22Rv1 (cell line): ENCODE results near the gene FCSK.

Source experiments
- CTCF ChIP-seq: fragments of 450-650 bp; IDR thresholded peaks from 2 replicates; pipeline ENCODE4 v1.5.1; 2017; ENCODE audit warnings: mild to moderate bottlenecking
- ZFX ChIP-seq: fragments of 450-650 bp; IDR thresholded peaks from 2 replicates; pipeline ENCODE4 v1.6.1; 2017; ENCODE audit warnings: antibody characterized with exemption, borderline replicate concordance

GRCh38 chr16:70510216-70510615 lies 55.8 kb downstream of the FCSK start:
- TF ChIP-seq CTCF: no peak
- TF ChIP-seq ZFX: no peak
